ENCODE measurements around the gene MAP3K2.

MAP3K2 gene

GRCh38 chr2:127288274-127288673 is 99.5 kb downstream of the MAP3K2 start:
- no peak overlapping the region for H3K4me3 ChIP-seq (ENCODE audit: low read depth, low read length)
- DNase-seq: no peak
- H3K27me3 ChIP-seq (replicated peaks): no peaks in the 10 kb centered on the region
- in situ Hi-C loops (cut with HindIII; ENCODE audit: low pct_ligation_motif_present, low sequenced_read_pairs): no loop called here
- no peak for TF ChIP-seq CTCF (IDR thresholded peaks at IDR 0.05; ENCODE audit: low read depth, low read length, missing control alignments)
- peaks cover 85% of the 10 kb centered on the region for H3K36me3 ChIP-seq (replicated peaks)
- no peak overlapping the region for H3K27ac ChIP-seq

- Histone ChIP-seq H3K27ac (no peak overlapping the region), H3K27me3 (replicated peaks) (no peaks in the 10 kb centered on the region), H3K4me3 (ENCODE audit: low read depth, low read length) (no peak overlapping the region), H3K36me3 (replicated peaks) (peaks cover 64% of the 10 kb centered on the region)
- in situ Hi-C loops (cut with HindIII; ENCODE audit: low pct_ligation_motif_present, low sequenced_read_pairs): no loop called here
- DNase-seq: no peak
- no peak for TF ChIP-seq CTCF (IDR thresholded peaks at IDR 0.05; ENCODE audit: low read depth, low read length, missing control alignments)
These were observed 104.5 kb downstream of the MAP3K2 start for GRCh38 chr2:127283275-127283674.

DNA sequence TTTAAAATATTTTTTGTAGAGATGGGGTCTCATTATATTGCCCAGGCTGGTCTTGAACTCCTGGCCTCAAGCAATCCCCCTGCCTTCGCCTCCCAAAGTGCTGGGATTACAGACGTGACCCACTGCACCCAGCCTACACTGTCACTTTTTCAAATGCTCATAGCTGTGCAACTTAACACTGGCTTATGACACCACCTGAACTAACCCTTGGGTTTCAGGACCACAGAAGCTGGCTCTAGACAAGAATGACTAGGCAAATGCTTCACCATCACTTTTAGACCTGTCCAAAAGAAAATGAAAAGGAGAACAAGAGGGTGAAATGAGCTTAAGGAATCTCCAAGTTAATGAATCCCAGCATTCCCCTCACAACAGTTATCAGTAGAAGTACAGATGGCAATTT is 107.1 kb downstream of the MAP3K2 start:
- no peak overlapping the region for H3K4me3 ChIP-seq (ENCODE audit: low read depth, low read length)
- no peak overlapping the region for H3K27ac ChIP-seq
- TF ChIP-seq CTCF (IDR thresholded peaks at IDR 0.05; ENCODE audit: low read depth, low read length, missing control alignments): no peak
- H3K27me3 ChIP-seq (replicated peaks): no peaks in the 10 kb centered on the region
- H3K36me3 ChIP-seq (replicated peaks): peaks cover 54% of the 10 kb centered on the region
- no peak for DNase-seq
- in situ Hi-C loops (cut with HindIII; ENCODE audit: low pct_ligation_motif_present, low sequenced_read_pairs): no loop called here

- H3K4me3 ChIP-seq (ENCODE audit: low read depth, low read length): no peak overlapping the region
- in situ Hi-C loops (cut with HindIII; ENCODE audit: low pct_ligation_motif_present, low sequenced_read_pairs): no loop called here
- TF ChIP-seq CTCF (IDR thresholded peaks at IDR 0.05; ENCODE audit: low read depth, low read length, missing control alignments): no peak
- no peak for DNase-seq
- H3K27me3 ChIP-seq (replicated peaks): no peaks in the 10 kb centered on the region
- no peak overlapping the region for H3K27ac ChIP-seq
- peaks cover 48% of the 10 kb centered on the region for H3K36me3 ChIP-seq (replicated peaks)
These were observed 108.0 kb downstream of the MAP3K2 start for GRCh38 chr2:127279781-127280180.

DNA sequence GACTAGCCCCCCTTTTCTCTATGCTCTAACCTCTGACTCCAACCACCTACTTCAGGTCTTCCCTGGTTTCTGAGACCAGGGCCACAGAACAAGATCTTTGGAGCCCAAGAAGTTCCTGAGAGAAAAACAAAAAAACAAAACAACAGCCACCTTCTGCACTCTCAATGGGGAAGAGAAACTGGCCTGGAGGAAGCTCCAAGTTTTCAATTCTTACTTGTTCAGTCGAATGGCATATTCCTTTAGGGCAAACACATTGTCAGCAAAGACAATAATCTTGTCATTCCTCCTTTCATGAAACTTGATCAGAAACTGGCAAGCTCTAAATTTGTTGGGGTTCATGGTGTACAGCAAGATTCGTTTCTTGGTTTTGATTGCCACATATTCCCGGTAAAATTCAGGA is 108.8 kb downstream of the MAP3K2 start:
- H3K4me3 ChIP-seq (ENCODE audit: low read depth, low read length): no peak overlapping the region
- no peak for DNase-seq
- H3K27ac ChIP-seq: no peak overlapping the region
- TF ChIP-seq CTCF (IDR thresholded peaks at IDR 0.05; ENCODE audit: low read depth, low read length, missing control alignments): no peak
- no peaks in the 10 kb centered on the region for H3K27me3 ChIP-seq (replicated peaks)
- in situ Hi-C loops (cut with HindIII; ENCODE audit: low pct_ligation_motif_present, low sequenced_read_pairs): no loop called here
- peaks cover 44% of the 10 kb centered on the region for H3K36me3 ChIP-seq (replicated peaks)

- H3K27ac ChIP-seq: no peak overlapping the region
- peak; percentile 1 for DNase-seq
- TF ChIP-seq CTCF (IDR thresholded peaks at IDR 0.05; ENCODE audit: low read depth, low read length, missing control alignments): no peak
- no peak overlapping the region for H3K4me3 ChIP-seq (ENCODE audit: low read depth, low read length)
- H3K27me3 ChIP-seq (replicated peaks): no peaks in the 10 kb centered on the region
- H3K36me3 ChIP-seq (replicated peaks): peaks cover 44% of the 10 kb centered on the region
- in situ Hi-C loops (cut with HindIII; ENCODE audit: low pct_ligation_motif_present, low sequenced_read_pairs): no loop called here
These were observed 110.7 kb downstream of the MAP3K2 start for GRCh38 chr2:127277028-127277427.

Data from brain microvascular endothelial cell (primary cell).